ENCODE data around the gene CEP135. TPM values are rescaled to one million over a fixed set of nuclear protein-coding genes. Genes with fewer than 3 reads are reported as not detected.

Gene CEP135
- total RNA-seq, 1 experiment from 2014 or later, result 8.0 TPM

DNA sequence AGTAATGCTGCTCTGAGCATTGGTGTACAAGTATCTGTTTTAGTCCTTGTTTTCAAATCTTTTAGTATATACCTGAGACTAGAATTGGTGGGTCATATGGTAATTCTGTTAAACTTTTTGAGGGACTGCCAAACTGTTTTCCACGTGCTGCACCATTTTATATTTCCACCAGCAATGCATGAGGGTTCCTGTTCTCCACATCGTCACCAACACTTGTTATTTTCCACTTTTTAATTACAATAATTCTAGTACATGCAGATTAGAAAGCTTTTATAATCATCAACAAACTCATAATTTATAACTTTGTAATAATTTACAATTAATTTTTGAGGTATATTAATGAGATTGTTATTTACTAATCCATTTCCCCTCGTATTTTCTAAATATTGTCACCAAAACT lies 79.4 kb downstream of the CEP135 start:
- Mint-ChIP-seq H3K36me3 (ENCODE audit: insufficient read depth, unreplicated experiment) (no peaks in the 10 kb centered on the region), H3K4me1 (ENCODE audit: low read depth, unreplicated experiment) (no peaks in the 10 kb centered on the region), H3K4me3 (ENCODE audit: low read depth, unreplicated experiment) (no peak overlapping the region), H3K27ac (ENCODE audit: unreplicated experiment) (no peak overlapping the region), H3K27me3 (ENCODE audit: unreplicated experiment) (no peaks in the 10 kb centered on the region), H3K9me3 (ENCODE audit: low read depth, unreplicated experiment) (no peaks in the 10 kb centered on the region)
- no peak for DNase-seq
- TF ChIP-seq, protein P1, sequence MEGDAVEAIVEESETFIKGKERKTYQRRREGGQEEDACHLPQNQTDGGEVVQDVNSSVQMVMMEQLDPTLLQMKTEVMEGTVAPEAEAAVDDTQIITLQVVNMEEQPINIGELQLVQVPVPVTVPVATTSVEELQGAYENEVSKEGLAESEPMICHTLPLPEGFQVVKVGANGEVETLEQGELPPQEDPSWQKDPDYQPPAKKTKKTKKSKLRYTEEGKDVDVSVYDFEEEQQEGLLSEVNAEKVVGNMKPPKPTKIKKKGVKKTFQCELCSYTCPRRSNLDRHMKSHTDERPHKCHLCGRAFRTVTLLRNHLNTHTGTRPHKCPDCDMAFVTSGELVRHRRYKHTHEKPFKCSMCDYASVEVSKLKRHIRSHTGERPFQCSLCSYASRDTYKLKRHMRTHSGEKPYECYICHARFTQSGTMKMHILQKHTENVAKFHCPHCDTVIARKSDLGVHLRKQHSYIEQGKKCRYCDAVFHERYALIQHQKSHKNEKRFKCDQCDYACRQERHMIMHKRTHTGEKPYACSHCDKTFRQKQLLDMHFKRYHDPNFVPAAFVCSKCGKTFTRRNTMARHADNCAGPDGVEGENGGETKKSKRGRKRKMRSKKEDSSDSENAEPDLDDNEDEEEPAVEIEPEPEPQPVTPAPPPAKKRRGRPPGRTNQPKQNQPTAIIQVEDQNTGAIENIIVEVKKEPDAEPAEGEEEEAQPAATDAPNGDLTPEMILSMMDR (IDR thresholded peaks at IDR 0.05; ENCODE audit: unreplicated experiment), result no peak
- CTCF ChIA-PET, result interaction anchor here (0.7 kb wide), 1 partner anchor 641 kb away, joined by 3 read pairs; no protein-coding TSS in a partner anchor
- BruUV-seq (replicated peaks), result no TSS peak
- intact Hi-C loops (cut with micrococcal nuclease; ENCODE audit: unreplicated experiment), result no loop called here

DNA sequence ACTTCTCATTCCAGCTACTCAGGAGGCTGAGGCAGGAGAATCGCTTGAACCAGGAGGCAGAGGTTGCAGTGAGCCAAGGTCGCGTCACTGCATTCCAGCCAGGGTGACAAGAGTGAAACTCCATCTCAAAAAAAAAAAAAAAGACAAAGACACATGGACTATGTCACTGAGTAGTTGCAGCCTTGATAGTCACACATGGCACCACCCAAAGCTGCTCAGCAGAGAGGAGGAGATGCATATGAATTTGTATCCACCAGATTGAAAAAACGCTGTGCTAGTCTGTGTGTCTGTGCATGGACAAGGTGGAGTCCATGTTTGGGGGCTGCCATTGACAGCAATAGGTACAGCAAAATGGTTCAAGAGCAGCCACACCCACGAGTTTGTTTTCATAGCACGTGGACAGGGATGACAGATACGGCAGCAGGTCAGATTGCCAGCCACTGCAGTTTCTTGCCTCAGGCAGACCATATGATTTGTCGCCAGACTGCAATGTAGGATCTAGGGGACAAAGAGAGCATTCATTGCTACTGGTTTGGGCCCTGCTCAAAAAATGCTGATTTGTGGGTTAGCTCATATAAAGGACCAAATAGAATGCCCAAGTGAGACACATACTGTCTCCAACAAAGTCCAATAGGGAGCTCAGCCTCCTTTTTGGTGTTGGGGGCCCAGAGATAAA lies 89.9 kb downstream of the CEP135 start:
- Mint-ChIP-seq H3K27ac (ENCODE audit: unreplicated experiment) (no peak overlapping the region), H3K27me3 (ENCODE audit: unreplicated experiment) (peaks cover 29% of the 10 kb centered on the region), H3K9me3 (ENCODE audit: low read depth, unreplicated experiment) (no peaks in the 10 kb centered on the region), H3K36me3 (ENCODE audit: insufficient read depth, unreplicated experiment) (no peaks in the 10 kb centered on the region), H3K4me3 (ENCODE audit: low read depth, unreplicated experiment) (no peak overlapping the region), H3K4me1 (ENCODE audit: low read depth, unreplicated experiment) (no peaks in the 10 kb centered on the region)
- intact Hi-C loops (cut with micrococcal nuclease; ENCODE audit: unreplicated experiment), result no loop called here
- no TSS peak for BruUV-seq (replicated peaks)
- TF ChIP-seq, protein P1 (IDR thresholded peaks at IDR 0.05; ENCODE audit: unreplicated experiment), result no peak
- CTCF ChIA-PET, result no interaction called here
- DNase-seq, result no peak

DNA sequence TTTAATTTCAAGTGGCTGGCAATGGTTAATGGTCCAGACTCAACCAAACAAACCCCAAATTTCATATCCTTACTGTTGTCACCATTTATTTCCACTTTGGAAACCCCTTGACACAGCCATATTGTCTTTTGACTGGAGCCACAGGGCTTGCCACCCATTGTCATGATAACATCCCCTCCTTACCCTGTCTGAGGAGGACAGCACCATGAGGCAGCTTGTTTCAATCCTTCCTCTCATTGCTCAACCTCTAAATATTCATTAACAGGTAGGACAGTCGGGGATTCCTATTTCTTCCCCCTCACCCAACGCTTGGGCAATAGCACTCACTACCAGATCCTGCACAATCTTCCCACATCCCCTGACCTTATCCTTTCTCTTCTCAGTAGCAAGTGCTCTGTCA lies 92.1 kb downstream of the CEP135 start:
- Mint-ChIP-seq H3K36me3 (ENCODE audit: insufficient read depth, unreplicated experiment) (no peaks in the 10 kb centered on the region), H3K4me3 (ENCODE audit: low read depth, unreplicated experiment) (no peak overlapping the region), H3K9me3 (ENCODE audit: low read depth, unreplicated experiment) (no peaks in the 10 kb centered on the region), H3K27ac (ENCODE audit: unreplicated experiment) (no peak overlapping the region), H3K27me3 (ENCODE audit: unreplicated experiment) (peaks cover 29% of the 10 kb centered on the region), H3K4me1 (ENCODE audit: low read depth, unreplicated experiment) (no peaks in the 10 kb centered on the region)
- no TSS peak for BruUV-seq (replicated peaks)
- intact Hi-C loops (cut with micrococcal nuclease; ENCODE audit: unreplicated experiment), result loop anchor here (10.0 kb wide), 1 partner anchor 96 kb away; the partner anchor contains the start of gene CEP135
- CTCF ChIA-PET, result no interaction called here
- TF ChIP-seq, protein P1 (IDR thresholded peaks at IDR 0.05; ENCODE audit: unreplicated experiment), result no peak
- no peak for DNase-seq

DNA sequence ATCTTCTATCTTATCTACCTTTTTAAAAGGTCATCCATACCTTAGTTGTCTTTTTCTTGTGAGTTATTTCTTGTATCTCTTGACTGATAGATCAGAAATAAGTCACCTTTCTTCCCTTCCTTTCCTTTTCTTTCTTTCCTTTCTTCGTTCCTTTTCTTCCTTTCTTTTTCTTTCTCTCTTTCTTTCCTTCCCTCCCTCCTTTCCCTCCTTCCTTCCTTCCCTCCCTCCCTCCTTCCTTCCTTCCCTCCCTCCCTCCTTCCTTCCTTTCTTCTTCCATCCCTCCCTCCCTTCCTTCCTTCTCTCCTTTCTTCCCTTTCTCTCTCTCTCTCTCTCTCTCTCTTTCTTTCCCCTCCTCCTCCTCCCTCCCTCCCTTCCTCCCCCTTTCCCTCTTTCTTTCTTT lies 93.5 kb downstream of the CEP135 start:
- no peak overlapping the region for H3K27ac Mint-ChIP-seq (ENCODE audit: unreplicated experiment)
- H3K36me3 Mint-ChIP-seq (ENCODE audit: insufficient read depth, unreplicated experiment), result no peaks in the 10 kb centered on the region
- H3K4me3 Mint-ChIP-seq (ENCODE audit: low read depth, unreplicated experiment), result no peak overlapping the region
- TF ChIP-seq, protein P1 (IDR thresholded peaks at IDR 0.05; ENCODE audit: unreplicated experiment), result no peak
- no TSS peak for BruUV-seq (replicated peaks)
- no peaks in the 10 kb centered on the region for H3K4me1 Mint-ChIP-seq (ENCODE audit: low read depth, unreplicated experiment)
- intact Hi-C loops (cut with micrococcal nuclease; ENCODE audit: unreplicated experiment), result loop anchor here (10.0 kb wide), 1 partner anchor 97 kb away; the partner anchor contains the start of gene CEP135
- no peak for DNase-seq
- CTCF ChIA-PET, result no interaction called here
- H3K9me3 Mint-ChIP-seq (ENCODE audit: low read depth, unreplicated experiment), result no peaks in the 10 kb centered on the region
- peaks cover 29% of the 10 kb centered on the region for H3K27me3 Mint-ChIP-seq (ENCODE audit: unreplicated experiment)
